NCI-H2107 treated with DMSO at 0.1 percent for 48 hours (cell line): ENCODE data around the gene CISD2.
"Not testable (repeated sequence)": the region's sequence is repeated elsewhere in the genome, so short reads cannot be mapped to it uniquely, and the experiment has no call there.

Source experiments
- DNase-seq: peaks from one replicate; lab custom pipeline; 2025; ENCODE audit not compliant: unreplicated experiment; lab: John Stamatoyannopoulos, UW

CISD2 gene

DNA sequence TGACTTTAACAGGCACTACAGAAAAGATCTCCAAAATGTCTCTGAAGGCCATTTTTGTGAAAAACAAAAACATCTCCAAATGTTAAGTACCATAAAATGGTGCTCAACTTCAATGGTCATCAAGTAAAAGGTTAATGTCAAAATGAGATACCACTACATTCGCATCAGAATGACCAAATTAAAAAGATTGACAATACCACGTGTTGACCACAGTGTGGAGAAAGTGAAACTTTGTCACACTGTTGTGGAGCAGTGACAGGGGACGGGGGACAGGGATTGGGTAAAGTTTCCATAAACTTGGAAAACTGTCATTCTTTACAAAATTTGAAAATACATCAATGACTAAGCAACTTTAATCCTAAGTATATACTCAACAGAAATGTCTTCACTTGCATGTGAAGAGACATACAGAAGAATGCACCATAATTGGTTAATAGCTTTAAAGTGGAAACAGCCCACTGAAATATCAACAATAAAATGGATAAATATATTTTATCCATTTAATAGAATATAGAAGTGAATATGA, 19.1 kb upstream of the CISD2 start:
- DNase-seq: no peak

DNA sequence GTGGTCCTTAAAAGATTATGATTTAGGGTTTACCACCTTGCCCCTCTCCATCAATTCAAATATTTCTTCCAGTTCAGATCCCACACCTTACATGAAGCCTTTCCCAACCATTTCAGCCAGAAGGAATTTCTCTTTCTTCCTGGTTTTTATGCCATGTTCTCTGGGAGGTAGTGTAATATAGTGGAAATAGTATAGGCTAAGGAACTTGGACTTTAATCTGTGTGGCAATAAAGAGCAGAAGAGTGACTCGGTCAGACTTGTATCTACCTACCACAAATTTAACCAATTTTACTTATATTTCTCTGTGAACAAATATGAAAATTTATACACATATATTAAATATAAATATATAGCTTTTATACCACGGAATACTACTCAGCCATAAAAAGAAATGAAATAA, 18.4 kb upstream of the CISD2 start:
- DNase-seq: no peak

DNA sequence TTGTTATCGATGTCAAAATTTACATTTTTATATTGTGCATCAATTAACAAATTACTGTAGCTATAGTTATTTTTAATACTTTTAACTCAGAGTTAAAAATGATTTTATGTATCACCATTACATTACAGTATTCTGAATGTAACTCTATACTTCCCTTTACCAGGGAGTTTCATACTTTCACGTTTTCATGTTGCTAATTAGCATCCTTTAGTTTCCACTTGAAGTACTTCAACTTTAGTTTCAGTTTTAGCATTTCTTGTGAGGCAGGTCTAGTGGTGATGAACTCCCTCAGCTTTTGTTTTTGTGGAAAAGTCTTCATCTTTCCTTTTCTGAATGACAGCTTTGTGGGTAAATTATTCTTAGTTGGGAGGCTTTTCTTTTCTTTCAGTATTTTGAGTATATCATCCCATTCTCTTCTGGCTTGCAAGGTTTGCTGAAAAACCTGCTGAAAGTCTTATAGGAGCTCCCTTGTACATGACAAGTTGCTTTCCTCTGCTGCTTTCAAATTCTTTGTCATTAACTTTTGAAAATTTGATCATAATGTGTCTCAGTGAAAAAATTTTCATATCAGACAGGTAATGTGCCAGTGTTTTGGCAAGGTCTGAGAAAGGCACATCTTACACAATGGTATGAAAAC, 9.8 kb upstream of the CISD2 start:
- DNase-seq: no peak

DNA sequence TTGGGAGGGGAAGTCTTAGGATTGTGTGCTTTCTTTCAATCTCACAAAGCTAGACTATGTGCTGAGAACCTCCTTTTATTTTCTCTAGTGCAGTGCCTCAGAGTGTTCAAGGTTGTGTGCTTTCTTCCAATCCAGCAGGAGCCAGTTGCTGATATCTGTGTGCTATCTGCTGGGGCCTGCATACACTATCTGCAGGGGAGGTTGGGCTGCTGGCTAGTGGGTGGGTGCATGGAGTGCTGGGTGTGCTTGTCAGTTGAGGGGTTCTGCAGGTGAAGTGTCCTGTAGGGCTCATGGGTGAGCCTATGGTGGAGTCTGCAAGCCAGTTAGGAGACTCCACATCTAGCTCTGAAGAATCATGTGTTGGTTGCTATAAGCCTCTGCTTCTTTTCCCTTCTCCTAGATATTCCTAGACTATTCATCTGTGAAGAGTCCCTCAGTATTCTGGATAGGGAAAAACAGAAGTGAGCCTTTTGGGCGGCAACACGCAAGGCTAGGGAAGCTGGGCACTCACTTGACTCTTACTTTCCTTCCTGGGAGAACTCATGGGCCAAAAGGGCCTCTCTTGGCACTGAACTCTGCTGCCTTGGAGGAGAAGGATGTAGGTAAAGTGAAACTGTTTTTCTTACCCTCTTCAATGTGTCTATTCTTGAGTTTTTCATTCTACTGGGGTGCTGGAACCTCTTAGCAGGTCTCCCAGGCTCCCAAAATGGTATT, 8.0 kb upstream of the CISD2 start:
- DNase-seq: no peak

DNA sequence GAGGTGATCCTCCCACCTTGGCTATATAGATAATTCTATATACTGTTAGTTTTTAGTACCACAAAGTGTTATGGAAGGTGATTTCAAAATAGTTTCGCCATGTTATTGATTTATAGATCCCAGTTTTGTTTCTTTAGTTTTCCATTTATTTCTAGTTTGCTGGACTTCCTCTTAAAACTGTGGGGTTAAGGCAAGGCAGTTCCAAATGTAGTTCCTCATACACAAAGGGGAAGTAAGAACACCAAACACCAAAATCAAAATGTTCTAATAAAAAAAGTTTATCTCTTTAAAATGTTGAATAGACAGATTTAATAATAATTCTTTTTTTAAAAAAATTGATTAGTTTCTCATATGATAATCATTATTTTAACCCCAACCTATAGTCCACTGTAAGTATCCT, 6.8 kb upstream of the CISD2 start:
- DNase-seq: no peak

DNA sequence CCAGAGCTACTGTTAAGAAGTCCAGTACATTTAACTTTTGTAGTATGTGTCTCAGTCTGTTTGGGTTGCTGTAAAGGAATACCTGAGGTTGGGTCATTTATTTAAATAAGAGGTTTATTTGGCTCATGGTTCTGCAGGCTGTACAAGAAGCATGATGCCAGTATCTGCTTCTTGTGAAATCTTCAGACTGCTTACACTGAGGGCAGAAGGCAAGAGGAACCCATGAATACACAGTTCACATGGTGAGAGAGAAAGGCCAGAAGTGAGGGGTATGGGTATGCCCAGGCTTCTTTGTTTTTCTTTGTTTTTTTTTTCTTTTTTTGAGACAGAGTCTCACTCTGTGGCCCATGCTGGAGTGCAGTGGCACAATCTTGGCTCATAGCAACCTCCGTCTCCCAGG, 6.0 kb upstream of the CISD2 start:
- DNase-seq: no peak

DNA sequence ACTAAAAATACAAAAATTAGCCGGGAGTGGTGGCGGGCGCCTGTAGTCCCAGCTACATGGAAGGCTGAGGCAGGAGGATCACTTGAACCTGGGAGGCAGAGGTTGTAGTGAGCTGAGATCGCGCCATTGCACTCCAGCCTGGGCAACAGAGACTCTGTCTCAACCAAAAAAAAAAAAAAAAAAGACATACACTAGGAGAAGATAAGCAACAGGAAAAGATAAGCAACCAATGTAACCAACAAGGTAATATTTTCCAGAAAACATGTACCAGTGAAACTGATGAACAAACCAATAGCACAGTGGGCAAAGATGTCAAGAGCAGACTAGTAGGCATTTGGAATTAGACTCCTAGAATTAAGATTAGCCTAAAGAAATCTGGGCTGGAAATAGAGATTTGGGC, 3.5 kb upstream of the CISD2 start:
- not testable (repeated sequence) for DNase-seq

DNA sequence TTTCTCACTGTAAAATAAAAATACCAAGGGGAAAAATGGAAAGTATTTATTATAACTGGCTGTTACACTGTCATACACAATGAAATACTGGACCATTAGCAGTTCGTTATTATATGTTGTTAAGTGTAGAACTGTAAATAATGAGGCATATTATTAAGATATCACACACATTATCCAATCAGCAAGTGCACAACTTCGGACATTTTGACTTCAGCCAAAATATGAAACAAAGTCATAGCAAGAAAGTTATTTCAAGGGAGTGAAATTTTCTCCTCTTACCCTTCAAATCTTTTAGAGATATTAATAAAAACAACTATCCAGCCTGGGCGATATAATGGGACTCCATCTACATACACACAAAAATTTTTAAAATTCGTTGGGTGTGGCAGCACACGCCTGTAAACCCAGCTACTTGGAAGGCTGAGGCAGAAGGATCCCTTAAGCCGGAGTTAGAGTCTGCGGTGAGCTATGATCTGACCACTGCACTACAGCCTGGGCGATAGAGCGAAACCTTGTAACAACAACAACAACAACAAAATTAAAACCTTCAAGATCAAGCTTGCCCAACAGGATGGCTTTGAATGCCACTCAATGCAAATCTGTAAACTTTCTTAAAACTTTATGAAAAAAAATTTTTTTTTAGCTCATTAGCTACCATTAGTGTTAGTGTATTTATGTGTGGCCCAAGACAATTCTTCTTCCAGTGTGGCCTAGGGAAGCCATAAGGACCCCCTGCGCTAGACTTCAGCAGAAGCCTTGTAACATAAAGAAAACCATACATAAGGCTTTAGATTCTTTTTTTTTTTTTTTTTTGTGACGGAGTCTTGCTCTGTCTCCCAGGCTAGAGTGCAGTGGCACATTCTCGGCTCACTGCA, 1.3 kb upstream of the CISD2 start:
- no peak for DNase-seq

DNA sequence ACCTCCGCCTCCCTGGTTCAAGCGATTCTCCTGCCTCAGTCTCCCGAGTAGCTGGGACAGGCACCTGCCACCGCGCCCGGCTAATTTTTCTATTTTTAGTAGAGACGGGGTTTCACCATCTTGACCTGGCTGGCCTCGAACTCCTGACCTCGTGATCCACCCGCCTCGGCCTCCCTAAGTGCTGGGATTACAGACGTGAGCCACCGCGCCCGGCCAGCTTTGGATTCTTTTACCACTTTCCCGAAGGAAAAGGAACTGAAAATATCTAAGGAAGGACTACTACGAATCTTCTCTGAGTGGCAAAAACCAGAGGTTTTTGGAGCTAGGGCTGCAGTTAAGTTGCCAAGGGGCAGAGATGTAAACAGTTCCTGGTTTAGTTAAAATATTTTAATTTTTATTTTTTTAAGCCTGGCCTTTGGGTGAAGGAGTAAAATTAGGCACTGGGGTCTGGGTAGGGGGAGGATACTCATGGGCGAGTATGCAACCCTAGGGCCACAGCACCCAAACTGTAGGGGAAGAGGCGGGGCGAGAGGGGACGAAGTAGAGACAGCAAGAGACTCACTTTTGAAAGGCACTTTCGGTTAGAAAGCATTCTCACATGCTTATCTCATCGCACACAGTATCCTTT, 525 bp upstream of the CISD2 start:
- no peak for DNase-seq

DNA sequence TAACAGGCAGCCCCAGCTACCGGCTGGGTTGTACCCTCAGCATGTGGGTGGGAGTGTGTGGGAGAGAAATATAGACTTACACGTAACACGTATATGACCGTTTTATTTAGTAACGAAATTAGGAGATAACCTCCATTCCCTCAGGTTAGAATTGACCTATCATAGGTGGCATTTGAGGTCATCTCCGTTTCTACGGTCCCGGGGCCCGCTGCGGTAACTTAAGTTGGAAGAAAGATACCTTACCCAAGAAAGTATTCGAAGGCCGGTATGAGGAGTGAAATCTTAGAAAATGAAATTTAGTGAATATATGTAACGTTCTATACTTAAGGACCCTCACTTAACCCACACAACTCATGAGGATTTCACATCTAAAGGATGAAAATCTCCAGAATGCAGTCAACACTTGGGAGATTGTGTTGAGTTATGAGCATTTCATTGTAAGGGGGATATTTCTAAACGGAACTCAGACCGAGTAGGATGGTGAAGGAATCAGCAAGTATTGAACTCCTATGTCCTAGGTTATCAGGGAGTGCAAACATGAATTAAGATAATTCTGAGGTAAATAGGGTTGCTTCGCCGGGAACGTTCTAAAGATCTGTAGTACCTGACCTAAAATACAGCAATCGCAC, 891 bp downstream of the CISD2 start:
- no peak for DNase-seq

DNA sequence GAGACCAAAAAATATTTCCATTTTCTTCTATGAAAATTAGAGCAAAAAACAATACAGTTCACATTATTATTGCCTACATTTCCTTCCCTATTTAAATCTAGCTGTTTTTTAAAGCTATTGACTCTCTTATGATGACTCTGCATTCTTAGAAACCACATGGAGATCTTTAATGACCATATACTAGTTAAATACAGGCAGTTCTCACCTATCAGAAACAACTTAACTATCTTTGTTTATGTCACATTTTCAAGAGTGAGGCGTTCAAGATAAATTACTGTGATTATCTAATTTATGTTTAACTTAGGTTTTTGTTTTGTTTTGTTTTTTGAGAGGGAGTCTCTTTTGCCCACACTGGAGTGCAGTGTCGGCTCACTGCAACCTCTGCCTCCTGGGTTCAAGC, 3.0 kb downstream of the CISD2 start:
- DNase-seq: no peak

DNA sequence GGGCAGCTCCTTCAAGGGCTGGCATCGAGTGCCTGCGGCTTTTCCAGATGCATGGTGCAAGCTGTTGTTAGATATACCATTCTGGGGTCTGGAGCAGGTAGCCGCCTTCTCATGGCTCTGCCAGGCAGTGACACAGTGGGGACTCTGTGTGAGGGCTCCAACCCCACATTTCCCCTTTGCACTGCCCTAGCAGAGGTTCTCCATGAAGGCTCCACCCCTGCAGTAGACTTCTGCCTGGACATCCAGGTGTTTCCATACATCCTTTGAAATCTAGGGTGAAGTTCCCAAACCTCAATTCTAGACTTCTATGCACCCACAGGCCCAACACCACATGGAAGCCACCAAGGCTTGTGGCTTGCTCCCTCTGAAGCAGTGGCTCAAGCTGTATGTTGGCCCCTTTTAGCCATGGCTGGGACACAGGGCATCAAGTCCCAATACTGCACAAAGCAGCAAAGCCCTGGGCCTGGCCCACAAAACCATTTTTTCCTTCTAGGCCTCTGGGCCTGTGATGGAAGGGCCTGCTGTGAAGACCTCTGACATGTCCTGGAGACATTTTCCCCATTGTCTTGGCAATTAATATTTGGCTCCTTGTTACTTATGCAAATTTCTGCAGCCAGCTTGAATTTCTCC, 8.8 kb downstream of the CISD2 start:
- not testable (repeated sequence) for DNase-seq

DNA sequence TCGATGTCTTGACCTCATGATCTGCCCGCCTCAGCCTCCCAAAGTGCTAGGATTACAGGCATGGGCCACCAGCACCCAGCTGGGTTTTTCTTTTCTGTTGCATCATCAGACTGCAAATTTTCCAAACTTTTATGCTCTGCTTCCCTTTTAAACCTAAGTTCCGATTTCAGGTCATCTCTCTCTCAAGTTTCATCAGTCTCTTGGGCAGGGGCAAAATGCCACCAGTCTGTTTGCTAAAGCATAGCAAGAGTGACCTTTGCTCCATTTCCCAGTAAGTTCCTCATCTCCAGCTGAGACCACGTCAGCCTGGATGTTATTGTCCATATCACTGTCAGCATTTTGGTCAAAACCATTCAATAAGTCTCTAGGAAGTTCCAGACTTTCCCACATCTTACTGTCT, 9.6 kb downstream of the CISD2 start:
- not testable (repeated sequence) for DNase-seq

DNA sequence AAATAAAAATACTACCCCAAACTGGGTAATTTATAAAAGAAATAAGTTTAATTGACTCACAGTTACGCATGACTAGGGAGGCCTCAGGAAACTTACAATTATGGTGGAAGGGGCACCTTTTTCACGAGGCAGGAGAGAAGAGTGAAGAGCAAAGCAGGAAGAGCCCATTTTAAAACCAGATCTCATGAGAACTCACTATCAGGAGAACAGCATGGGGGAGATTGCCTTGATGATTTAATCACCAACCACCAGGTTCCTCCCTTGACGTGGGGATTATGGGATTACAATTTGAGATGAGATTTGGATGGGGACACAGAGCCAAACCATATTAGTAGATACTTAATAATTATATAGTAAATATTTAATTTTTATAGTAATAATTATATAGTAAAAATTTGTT, 10.1 kb downstream of the CISD2 start:
- DNase-seq: no peak

DNA sequence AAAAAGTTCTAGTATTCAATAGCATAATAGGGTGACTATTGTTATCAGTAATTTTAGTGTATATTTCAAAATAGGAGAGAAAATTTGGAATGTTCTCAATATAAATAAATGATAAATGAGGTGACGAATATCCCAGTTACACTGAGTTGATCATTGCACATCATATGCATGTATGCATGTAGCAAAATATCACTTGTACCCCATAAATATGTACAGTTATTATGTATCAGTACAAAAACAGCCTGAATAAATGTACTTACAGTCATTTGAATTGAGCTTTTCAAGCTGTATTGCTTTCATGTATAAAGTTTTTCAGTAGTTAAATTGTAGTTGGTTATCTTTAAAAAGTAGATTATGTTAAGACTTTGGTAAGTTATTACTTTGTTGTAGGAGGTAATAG, 12.6 kb downstream of the CISD2 start:
- no peak for DNase-seq

DNA sequence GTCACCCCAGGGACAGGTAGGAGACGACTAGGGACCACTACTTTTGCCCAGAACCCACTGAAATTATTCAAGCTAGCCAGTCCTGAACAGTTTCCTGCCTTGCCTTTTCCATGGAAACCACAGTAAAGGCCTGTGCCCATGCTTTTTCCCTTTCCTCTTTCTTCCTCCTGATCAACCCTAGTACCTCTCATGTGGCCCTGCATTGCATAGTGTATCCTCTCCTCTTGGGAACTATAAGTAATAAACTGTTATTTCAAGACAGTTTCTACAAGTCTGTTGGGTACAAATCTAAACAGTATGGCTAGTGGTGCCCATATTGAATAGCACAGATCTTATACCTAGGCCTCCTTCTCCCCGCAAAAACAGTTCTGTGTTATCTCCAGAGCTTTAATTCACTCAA, 14.5 kb downstream of the CISD2 start:
- DNase-seq: no peak

DNA sequence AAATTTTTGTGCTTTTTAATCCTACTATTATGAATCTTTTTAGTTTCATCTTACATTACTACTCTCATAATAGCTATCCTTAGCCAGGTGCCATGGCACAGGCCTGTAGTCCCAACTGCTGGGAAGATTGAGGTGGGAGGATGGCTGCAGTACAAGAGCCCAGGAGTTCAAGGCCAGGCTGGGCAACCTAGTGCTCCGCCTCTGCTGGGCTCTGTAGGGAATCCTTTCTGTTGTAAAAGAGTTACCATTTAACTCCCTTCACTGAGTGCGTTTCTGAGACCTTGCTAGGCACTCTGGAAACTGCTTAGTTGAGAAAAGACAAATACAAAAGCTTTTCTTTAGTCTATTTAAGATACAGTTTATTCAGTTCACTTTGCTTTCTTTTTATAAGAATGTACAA, 19.8 kb downstream of the CISD2 start:
- not testable (repeated sequence) for DNase-seq

DNA sequence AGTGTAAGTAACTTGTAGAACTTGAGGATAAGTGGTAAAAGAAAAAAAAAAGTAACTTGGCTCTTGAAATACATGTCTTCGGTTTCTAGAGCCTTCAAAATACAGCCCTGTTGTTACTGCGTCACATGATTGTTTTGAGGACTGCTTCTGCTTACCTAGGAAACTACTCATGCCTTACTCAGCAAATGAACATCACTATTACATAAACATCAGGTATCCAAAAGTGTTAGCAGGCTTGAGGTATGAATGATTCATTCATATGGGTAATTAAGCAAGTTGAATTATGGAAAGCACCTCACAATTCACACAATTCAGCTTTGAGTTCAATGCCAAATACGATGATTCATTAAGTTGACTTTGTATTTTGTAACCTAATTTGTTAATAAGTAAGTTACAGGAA, 21.1 kb downstream of the CISD2 start:
- not testable (repeated sequence) for DNase-seq

DNA sequence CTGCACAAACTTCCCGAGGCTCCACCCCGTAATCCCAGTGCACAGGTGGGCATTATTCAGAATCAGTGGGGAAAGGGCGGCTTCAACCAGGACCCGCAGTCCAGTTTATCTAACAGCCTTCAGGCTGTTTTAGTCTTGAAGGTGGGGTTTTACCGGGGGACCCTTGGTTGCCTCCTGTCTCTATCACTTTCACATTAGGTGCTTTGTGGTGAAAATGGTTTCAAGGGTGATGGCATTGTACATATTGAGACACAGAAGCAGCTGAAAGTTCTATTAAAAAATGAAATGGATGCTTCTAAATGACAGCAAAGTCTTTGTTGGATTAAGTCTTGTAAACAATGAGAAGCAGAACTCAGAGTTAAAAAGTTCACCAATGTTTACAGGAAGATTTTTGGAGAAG, 27.8 kb downstream of the CISD2 start:
- not testable (repeated sequence) for DNase-seq

DNA sequence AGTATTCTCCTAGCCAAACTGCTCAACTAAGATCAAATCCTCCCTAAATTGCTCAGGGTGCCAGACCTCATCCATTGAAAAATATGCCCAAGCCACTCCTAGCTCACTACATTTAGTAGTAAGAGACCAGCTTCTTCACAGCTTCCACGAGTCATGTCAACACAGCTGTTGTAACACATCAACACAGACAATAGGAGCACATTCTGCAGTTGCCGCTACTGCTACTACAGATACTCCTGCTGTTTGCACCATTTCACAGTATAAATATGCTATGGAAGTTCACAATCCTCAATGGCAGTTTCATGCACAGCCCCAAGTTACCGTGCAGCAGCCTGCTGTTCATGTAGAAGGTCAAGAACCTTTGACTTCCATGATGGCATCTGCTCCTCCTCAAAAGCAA, 28.8 kb downstream of the CISD2 start:
- not testable (repeated sequence) for DNase-seq
